Subcutaneous adipose tissue (tissue), 4 donors: Measurements from ENCODE around the gene DENND4B. TPM values are rescaled to one million over a fixed set of nuclear protein-coding genes. Genes with fewer than 3 reads are reported as not detected.

ENCODE experiments used
- total RNA-seq, 4 donors: library from RNA; depleted of rRNA; stranded (reverse); fragments of >200 nt; gene quantifications; one replicate each; pipeline ENCODE4 v1.1.0, GENCODE V29; 2016
- TF ChIP-seq, protein P1 (sequence below): fragments of 450-650 bp; IDR thresholded peaks from one replicate; pipeline ENCODE4 v1.5.1; 2016; ENCODE audit warnings: low read depth, mild to moderate bottlenecking, control low read depth, antibody characterized with exemption, moderate library complexity

DENND4B gene
- total RNA-seq, 4 donors from 2014 or later = 33.8 to 67.6 (median 43.6) TPM

DNA sequence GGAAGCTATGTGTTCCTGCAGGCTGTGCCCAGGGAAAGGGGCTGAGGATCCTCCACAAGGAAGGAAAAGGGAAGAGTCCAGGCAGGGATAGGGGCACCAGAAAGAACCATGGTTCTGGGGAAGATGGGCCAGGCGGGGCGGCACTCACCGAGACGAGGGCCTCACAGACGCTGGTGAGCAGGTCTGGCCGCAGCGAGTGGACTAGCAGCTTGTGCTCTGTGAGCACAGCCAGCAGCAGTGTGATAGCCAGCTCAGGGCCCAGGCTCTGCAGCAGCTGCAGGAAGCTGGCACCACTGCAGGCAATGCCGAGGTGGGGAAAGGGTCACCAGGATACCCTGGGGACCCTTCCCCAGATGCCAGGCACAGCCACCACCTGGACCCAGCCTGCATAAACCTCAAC is 5.8 kb downstream of the DENND4B start:
- TF ChIP-seq, protein P1, sequence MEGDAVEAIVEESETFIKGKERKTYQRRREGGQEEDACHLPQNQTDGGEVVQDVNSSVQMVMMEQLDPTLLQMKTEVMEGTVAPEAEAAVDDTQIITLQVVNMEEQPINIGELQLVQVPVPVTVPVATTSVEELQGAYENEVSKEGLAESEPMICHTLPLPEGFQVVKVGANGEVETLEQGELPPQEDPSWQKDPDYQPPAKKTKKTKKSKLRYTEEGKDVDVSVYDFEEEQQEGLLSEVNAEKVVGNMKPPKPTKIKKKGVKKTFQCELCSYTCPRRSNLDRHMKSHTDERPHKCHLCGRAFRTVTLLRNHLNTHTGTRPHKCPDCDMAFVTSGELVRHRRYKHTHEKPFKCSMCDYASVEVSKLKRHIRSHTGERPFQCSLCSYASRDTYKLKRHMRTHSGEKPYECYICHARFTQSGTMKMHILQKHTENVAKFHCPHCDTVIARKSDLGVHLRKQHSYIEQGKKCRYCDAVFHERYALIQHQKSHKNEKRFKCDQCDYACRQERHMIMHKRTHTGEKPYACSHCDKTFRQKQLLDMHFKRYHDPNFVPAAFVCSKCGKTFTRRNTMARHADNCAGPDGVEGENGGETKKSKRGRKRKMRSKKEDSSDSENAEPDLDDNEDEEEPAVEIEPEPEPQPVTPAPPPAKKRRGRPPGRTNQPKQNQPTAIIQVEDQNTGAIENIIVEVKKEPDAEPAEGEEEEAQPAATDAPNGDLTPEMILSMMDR = no peak

DNA sequence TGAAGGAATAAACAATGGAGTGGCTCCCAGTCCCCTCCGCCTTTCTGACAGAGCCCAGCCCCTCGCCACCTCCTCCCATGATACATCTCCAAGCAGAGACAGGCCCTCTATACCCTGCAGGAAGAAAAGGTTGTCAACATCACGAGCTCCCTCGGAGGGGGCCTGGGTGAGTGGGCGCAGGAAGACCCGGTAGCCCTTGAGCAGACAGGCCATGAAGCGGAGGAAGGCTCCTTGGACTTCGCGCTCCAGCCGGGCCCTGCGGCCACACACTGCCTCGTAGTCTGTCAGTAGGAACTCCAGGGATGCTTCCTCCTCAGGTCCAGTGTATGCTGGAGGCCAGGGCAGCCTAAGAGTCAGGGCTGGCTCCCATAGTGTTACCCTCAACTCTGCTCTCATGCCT is 7.0 kb downstream of the DENND4B start:
- TF ChIP-seq, protein P1 = no peak

DNA sequence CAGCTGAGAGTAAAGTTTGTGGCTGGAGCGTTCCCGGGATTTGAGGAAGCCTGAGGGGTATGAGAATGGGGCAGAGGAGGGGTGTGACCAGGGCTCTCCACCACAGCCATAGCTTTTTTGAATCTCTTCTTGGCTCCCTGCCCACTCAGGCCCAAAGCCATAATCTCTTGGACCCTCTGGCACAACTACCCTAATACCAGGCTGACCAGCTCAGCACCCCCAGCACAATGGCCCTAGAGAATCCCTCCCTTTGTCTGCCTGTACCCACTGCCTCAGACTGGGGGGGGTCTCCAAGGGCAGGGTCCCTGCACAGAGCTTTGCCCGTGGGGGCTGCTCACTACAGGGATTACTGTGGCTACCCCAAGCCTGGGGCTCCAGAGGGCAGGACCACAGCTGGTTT is 7.5 kb downstream of the DENND4B start:
- TF ChIP-seq, protein P1 = no peak

DNA sequence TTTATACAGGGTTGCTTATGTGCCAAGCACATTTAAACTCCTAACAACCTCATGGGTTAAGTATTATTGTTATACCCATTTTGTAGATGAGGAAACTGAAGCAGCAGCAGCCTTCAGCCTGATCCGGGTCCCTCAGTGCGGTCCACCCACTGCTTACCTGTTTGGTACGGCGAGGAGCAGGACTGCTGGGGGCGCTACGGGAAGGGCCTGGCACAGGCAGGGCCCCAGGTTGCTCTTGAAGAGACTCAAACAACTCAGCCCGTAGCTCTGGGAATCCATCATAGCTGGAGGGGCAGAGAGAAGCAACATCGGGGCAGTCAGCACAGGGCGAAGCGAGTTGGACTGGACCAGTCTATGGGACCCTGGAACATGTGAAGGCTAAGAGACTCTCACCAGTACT is 9.2 kb downstream of the DENND4B start:
- TF ChIP-seq, protein P1 = no peak

DNA sequence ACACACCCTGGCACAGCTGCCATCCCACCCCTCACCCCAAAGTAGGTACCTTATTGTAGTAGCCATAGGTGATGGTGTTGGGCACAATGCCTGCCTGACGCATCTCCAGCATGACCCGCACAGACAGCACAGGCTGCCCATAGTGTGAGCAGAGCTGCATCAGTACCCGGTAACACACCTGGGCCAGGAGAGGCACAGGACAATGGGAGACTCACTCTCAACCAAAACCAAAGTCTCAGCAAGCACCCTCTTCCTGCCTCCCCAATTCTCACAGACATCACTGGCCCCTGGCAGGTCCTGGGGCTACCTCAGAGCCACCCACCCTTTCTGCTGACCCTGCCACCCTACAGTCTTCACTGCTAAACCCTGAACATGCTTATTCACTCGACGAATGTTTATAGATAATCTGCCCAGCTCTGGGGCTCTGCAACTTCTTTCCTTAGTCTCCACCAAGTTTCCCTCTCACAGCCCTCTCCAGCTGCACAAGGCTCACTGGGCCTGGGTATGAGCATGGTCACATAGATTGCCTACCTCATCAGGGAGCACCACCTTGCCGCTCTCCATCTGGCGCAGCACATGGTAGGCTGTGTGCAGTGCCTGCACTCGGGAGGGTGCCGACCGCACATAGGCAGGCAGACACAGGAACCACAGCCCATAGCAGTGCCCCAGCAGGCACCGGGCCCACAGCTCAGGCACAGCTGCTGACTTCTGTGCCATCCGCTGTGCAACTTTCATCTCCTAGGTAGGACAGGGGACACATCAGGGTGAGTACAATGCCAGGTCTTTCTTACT is 10.3 kb downstream of the DENND4B start:
- TF ChIP-seq, protein P1 = no peak

DNA sequence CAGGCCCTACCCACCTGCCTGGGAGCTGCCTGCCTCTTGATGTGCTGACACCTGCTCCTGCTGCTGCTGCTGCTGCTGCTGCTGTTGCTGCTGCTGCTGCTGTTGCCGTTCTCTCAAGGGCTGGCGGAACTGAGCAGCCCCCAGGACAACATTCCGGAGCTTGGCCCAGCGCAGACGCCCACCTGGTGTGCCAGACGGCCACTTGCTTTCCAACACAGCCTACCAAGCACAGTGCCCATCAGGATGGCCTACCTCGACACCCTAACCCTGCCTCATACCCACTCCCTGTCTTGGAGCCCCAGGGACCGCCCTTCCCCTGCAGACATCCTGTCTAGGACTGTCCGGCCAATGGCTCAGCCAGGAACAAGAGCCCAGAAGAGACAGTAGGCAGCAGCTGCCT is 11.8 kb downstream of the DENND4B start:
- TF ChIP-seq, protein P1 = no peak

DNA sequence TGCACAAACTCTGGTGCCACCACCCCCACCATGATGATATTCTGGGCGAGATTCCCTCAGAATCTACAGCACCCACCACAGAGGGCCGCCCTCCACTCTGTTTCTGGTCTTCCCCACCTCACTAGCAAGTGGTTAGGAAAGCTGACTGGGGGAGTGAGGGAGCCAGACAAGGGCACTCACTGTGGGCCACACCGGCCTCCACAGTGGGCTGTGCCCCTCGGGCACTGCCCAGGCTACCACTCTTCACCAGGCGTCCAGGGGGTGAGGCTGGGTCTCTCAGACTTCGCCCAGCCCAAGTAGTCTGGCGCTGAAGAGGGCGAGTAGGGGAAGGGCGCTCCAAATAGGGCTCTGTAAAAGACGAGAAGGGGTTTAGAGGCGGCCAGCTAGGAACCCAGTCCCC is 12.6 kb downstream of the DENND4B start:
- TF ChIP-seq, protein P1 = no peak
